ENCODE results near the gene BBS1.
A peak's percentile ranks its signal among the peaks of the same experiment; 100 is the strongest.

Gene BBS1

GRCh38 chr11:66473167-66473566 is 37.3 kb upstream of the BBS1 start:
- TF ChIP-seq GATA2 (IDR thresholded peaks at IDR 0.05; ENCODE audit: low read depth, low read length) (no peak), GATA3 (IDR thresholded peaks at IDR 0.05; ENCODE audit: low read depth, low read length) (no peak)

GRCh38 chr11:66473608-66474515 is 36.6 kb upstream of the BBS1 start:
- TF ChIP-seq GATA2 (IDR thresholded peaks at IDR 0.05; ENCODE audit: low read depth, low read length) (no peak), GATA3 (IDR thresholded peaks at IDR 0.05; ENCODE audit: low read depth, low read length) (no peak)

- TF ChIP-seq GATA2 (IDR thresholded peaks at IDR 0.05; ENCODE audit: low read depth, low read length): no peak
- TF ChIP-seq GATA3 (IDR thresholded peaks at IDR 0.05; ENCODE audit: low read depth, low read length): no peak
These were observed 34.9 kb upstream of the BBS1 start for GRCh38 chr11:66475349-66476172.

GRCh38 chr11:66476173-66476840 is 34.1 kb upstream of the BBS1 start:
- no peak for TF ChIP-seq GATA3 (IDR thresholded peaks at IDR 0.05; ENCODE audit: low read depth, low read length)
- no peak for TF ChIP-seq GATA2 (IDR thresholded peaks at IDR 0.05; ENCODE audit: low read depth, low read length)

GRCh38 chr11:66476841-66477251 is 33.6 kb upstream of the BBS1 start:
- TF ChIP-seq GATA3 (IDR thresholded peaks at IDR 0.05; ENCODE audit: low read depth, low read length) (no peak), GATA2 (IDR thresholded peaks at IDR 0.05; ENCODE audit: low read depth, low read length) (no peak)

- TF ChIP-seq GATA2 (IDR thresholded peaks at IDR 0.05; ENCODE audit: low read depth, low read length) (no peak), GATA3 (IDR thresholded peaks at IDR 0.05; ENCODE audit: low read depth, low read length) (no peak)
These were observed 32.9 kb upstream of the BBS1 start for GRCh38 chr11:66477263-66478201.

GRCh38 chr11:66478729-66479393 is 31.6 kb upstream of the BBS1 start:
- TF ChIP-seq GATA2 (IDR thresholded peaks at IDR 0.05; ENCODE audit: low read depth, low read length) (peak; percentile 16; the same call in 1 of the 2 replicates), GATA3 (IDR thresholded peaks at IDR 0.05; ENCODE audit: low read depth, low read length) (no peak)

GRCh38 chr11:66479394-66480116 is 30.9 kb upstream of the BBS1 start:
- no peak for TF ChIP-seq GATA2 (IDR thresholded peaks at IDR 0.05; ENCODE audit: low read depth, low read length)
- TF ChIP-seq GATA3 (IDR thresholded peaks at IDR 0.05; ENCODE audit: low read depth, low read length): no peak

- TF ChIP-seq GATA2 (IDR thresholded peaks at IDR 0.05; ENCODE audit: low read depth, low read length) (no peak), GATA3 (IDR thresholded peaks at IDR 0.05; ENCODE audit: low read depth, low read length) (no peak)
These were observed 30.1 kb upstream of the BBS1 start, which contains the start of gene DPP3 for GRCh38 chr11:66480117-66480938. Gene DPP3 (plus strand): TSS chr11:66480434. CDS start chr11:66482201, 1,767 bp downstream.

GRCh38 chr11:66484806-66485380 is 25.5 kb upstream of the BBS1 start:
- TF ChIP-seq GATA3 (IDR thresholded peaks at IDR 0.05; ENCODE audit: low read depth, low read length) (no peak), GATA2 (IDR thresholded peaks at IDR 0.05; ENCODE audit: low read depth, low read length) (no peak)

- TF ChIP-seq GATA2 (IDR thresholded peaks at IDR 0.05; ENCODE audit: low read depth, low read length): no peak
- no peak for TF ChIP-seq GATA3 (IDR thresholded peaks at IDR 0.05; ENCODE audit: low read depth, low read length)
These were observed 21.5 kb upstream of the BBS1 start for GRCh38 chr11:66488957-66489356.
